ENCODE results near the gene LSP1.

DNA sequence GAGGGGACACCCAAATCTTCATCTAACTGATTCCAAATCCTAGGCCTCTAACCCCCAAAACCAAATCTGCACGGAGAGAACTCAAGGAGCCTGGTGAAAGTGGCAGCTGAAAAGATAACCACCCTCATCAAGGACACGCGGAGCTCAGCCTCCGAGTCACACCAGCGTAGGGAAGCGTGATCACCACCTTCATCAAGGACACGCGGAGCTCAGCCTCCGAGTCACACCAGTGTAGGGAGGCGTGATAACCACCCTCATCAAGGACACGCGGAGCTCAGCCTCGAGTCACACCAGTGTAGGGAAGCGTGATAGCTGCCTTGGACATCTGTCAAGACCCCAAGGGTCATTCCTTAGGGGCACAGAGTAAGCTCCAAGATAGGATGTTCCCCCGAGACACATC lies 47.4 kb upstream of the LSP1 start:
- TF ChIP-seq RAD21 (IDR thresholded peaks at IDR 0.05 in 1 of 2, conservative IDR thresholded peaks at IDR 0.05 in 1 of 2; ENCODE audit: low read depth in 2 of 2, low read length in 2 of 2) (no peak), RFX5 (IDR thresholded peaks at IDR 0.05; ENCODE audit: borderline replicate concordance, low read depth, low read length) (no peak), CTCF (IDR thresholded peaks at IDR 0.05; ENCODE audit: control extremely low read depth in 1 of 3, insufficient read depth in 1 of 3, low read depth in 1 of 3, low read length in 3 of 3) (no peak), POLR2A (IDR thresholded peaks at IDR 0.05; ENCODE audit: control extremely low read depth in 1 of 2, low read depth in 2 of 2, low read length in 2 of 2) (no peak), NRF1 (IDR thresholded peaks at IDR 0.05; ENCODE audit: low read depth, low read length) (no peak)

Data from H1 (cell line).